Measurements from ENCODE around the gene CEP152.

Gene CEP152

GRCh38 chr15:48695088-48695826 lies 115.6 kb downstream of the CEP152 start:
- TF ChIP-seq POLR2A (IDR thresholded peaks at IDR 0.05; ENCODE audit: low read length) (no peak), GATA1 (IDR thresholded peaks at IDR 0.05; ENCODE audit: low read depth, low read length) (no peak)
- DNase-seq, result no peak

- DNase-seq, result peak in 1 of 2 experiments; percentile 42
- TF ChIP-seq GATA1 (IDR thresholded peaks at IDR 0.05; ENCODE audit: low read depth, low read length), result no peak
Observed at GRCh38 chr15:48693484-48693883, 117.4 kb downstream of the CEP152 start.

- no peak for TF ChIP-seq GATA1 (IDR thresholded peaks at IDR 0.05; ENCODE audit: low read depth, low read length)
- TF ChIP-seq POLR2A (IDR thresholded peaks at IDR 0.05; ENCODE audit: low read length), result no peak
- no peak for DNase-seq
Observed at GRCh38 chr15:48688493-48688892, 122.4 kb downstream of the CEP152 start.

Data from erythroblast (primary cell).